SK-N-SH (cell line): ENCODE results near the gene PSMB2. TPM values are rescaled to one million over a fixed set of nuclear protein-coding genes. Genes with fewer than 3 reads are reported as not detected.

Experiments
- CTCF ChIA-PET: fragments of 300-600, 350-600 bp; formaldehyde crosslinking; extraction: SDS; loops from one replicate; lab custom pipeline; 2021; lab: Yijun Ruan, JAX
- POLR2A ChIA-PET: fragments of 350-600 bp; sonication (Branson Sonifier 250); formaldehyde crosslinking; extraction: SDS; loops from one replicate; lab custom pipeline; 2020; ENCODE audit warnings: antibody characterized with exemption, inconsistent platforms; lab: Yijun Ruan, JAX
- DNase-seq: peaks from one replicate; pipeline ENCODE4 v3.0.0; 2012
- H2AFZ ChIP-seq: fragments of 200-600 bp; sonication (generic); 2 replicates; pipeline ENCODE4 v1.8.1; 2016; ENCODE audit warnings: antibody characterized with exemption, mild to moderate bottlenecking, low read depth
- H3F3A ChIP-seq: fragments of 200-600 bp; sonication (generic); replicated peaks from 2 replicates; pipeline ENCODE3; 2016; ENCODE audit warnings: antibody characterized with exemption, mild to moderate bottlenecking; ENCODE audit not compliant: insufficient read depth
- H3K27ac ChIP-seq, 2 experiments: fragments of 200-500 bp in 1 of 2; fragments of 200-600 bp in 1 of 2; sonication (Bioruptor generic) in 1 of 2; sonication (generic), shearing (Covaris generic) in 1 of 2; 2 replicates each; pipeline versions ENCODE4 v1.5.1 to v1.6.1; 2014 to 2016; ENCODE audit warnings: low read depth in 2 of 2, inconsistent platforms in 1 of 2, low read length in 1 of 2, mild to moderate bottlenecking in 1 of 2, mixed read lengths in 1 of 2
- H3K27me3 ChIP-seq: fragments of 200-600 bp; sonication (generic), shearing (Covaris generic); 2 replicates; pipeline ENCODE4 v1.6.1; 2016; ENCODE audit warnings: mixed run types; ENCODE audit not compliant: insufficient read depth
- H3K36me3 ChIP-seq, 2 experiments: fragments of 200-500 bp in 1 of 2; fragments of 200-600 bp in 1 of 2; sonication (Bioruptor generic) in 1 of 2; sonication (generic) in 1 of 2; replicated peaks in 1 of 2; 2 replicates each; pipeline versions ENCODE3 to v1.5.1; 2014 to 2016; ENCODE audit warnings: low read length in 1 of 2, mild to moderate bottlenecking in 1 of 2; ENCODE audit not compliant: insufficient read depth in 2 of 2, control insufficient read depth in 1 of 2
- H3K4me1 ChIP-seq, 2 experiments: fragments of 200-500 bp in 1 of 2; fragments of 200-600 bp in 1 of 2; sonication (Bioruptor generic) in 1 of 2; sonication (generic), shearing (Covaris generic) in 1 of 2; 2 replicates each; pipeline versions ENCODE4 v1.5.1 to v1.6.1; 2014 to 2016; ENCODE audit warnings: low read depth in 1 of 2, low read length in 1 of 2, mixed run types in 1 of 2; ENCODE audit not compliant: insufficient read depth in 2 of 2, control insufficient read depth in 1 of 2
- H3K4me2 ChIP-seq: fragments of 200-600 bp; sonication (generic), shearing (Covaris generic); 2 replicates; pipeline ENCODE4 v1.6.1; 2017; ENCODE audit warnings: mixed run types
- H3K4me3 ChIP-seq, 2 experiments: fragments of 200-500 bp in 1 of 2; fragments of 200-600 bp in 1 of 2; sonication (Bioruptor generic) in 1 of 2; sonication (generic), shearing (Covaris generic) in 1 of 2; 2 replicates each; pipeline versions ENCODE4 v1.5.1 to v1.8.1; 2014 to 2016; ENCODE audit warnings: low read depth in 2 of 2, inconsistent platforms in 1 of 2, low read length in 1 of 2, mild to moderate bottlenecking in 1 of 2, mixed read lengths in 1 of 2, moderate library complexity in 1 of 2
- H3K79me2 ChIP-seq: fragments of 200-600 bp; sonication (generic); 2 replicates; pipeline ENCODE4 v1.8.1; 2017; ENCODE audit warnings: mild to moderate bottlenecking; ENCODE audit not compliant: insufficient read depth
- H3K9ac ChIP-seq: fragments of 200-600 bp; sonication (generic); 2 replicates; pipeline ENCODE4 v1.6.1; 2017; ENCODE audit warnings: mixed run types
- H3K9me2 ChIP-seq: fragments of 200-600 bp; sonication (generic); 2 replicates; pipeline ENCODE4 v1.6.1; 2017; ENCODE audit warnings: mixed run types
- H3K9me3 ChIP-seq: fragments of 200-600 bp; sonication (generic); 2 replicates; pipeline ENCODE4 v1.6.1; 2017; ENCODE audit warnings: mixed run types, mild to moderate bottlenecking, moderate library complexity
- H4K20me1 ChIP-seq: fragments of 200-600 bp; sonication (generic); 2 replicates; pipeline ENCODE4 v1.6.1; 2017; ENCODE audit warnings: mild to moderate bottlenecking, mixed run types; ENCODE audit not compliant: insufficient read depth
- FOSL2 ChIP-seq: IDR thresholded peaks from 2 replicates; pipeline ENCODE4 v1.4.0; 2012; ENCODE audit warnings: low read depth, mild to moderate bottlenecking, moderate library complexity, borderline replicate concordance
- GABPA ChIP-seq: IDR thresholded peaks from 2 replicates; pipeline ENCODE4 v1.4.0; 2012; ENCODE audit warnings: low read depth, mild to moderate bottlenecking
- GATA2 ChIP-seq: sonication (generic); formaldehyde crosslinking; IDR thresholded peaks from 2 replicates; pipeline ENCODE4 v1.5.0; 2020; ENCODE audit warnings: mild to moderate bottlenecking, missing genetic modification reagents
- IRF3 ChIP-seq: fragments of 150-350 bp; IDR thresholded peaks from 2 replicates; pipeline ENCODE4 v1.6.1; 2016; ENCODE audit warnings: mild to moderate bottlenecking, low read depth, low read length
- JUND ChIP-seq: IDR thresholded peaks from 2 replicates; pipeline ENCODE4 v1.4.0; 2012
- NRF1 ChIP-seq: IDR thresholded peaks from 2 replicates; pipeline ENCODE4 v1.6.1; 2012; ENCODE audit warnings: low read depth, mild to moderate bottlenecking, low read length
- REST ChIP-seq: IDR thresholded peaks from 2 replicates; pipeline ENCODE4 v1.6.1; 2012; ENCODE audit warnings: mild to moderate bottlenecking, low read depth, low read length, moderate library complexity
- RXRA ChIP-seq: IDR thresholded peaks from 2 replicates; pipeline ENCODE4 v1.4.0; 2012; ENCODE audit warnings: low read depth, mild to moderate bottlenecking, borderline replicate concordance
- SMC3 ChIP-seq: IDR thresholded peaks from 2 replicates; pipeline ENCODE4 v1.6.1; 2012; ENCODE audit warnings: low read depth, low read length, improper control_type of control experiment
- TAF1 ChIP-seq: IDR thresholded peaks from 2 replicates; pipeline ENCODE4 v1.6.1; 2012; ENCODE audit warnings: low read depth, mild to moderate bottlenecking, low read length, moderate library complexity, borderline replicate concordance
- TEAD4 ChIP-seq: IDR thresholded peaks from 2 replicates; pipeline ENCODE4 v1.4.0; 2012; ENCODE audit warnings: mild to moderate bottlenecking, borderline replicate concordance; ENCODE audit not compliant: insufficient read depth
- USF2 ChIP-seq: fragments of 150-350 bp; IDR thresholded peaks from 2 replicates; pipeline ENCODE4 v1.6.1; 2017; ENCODE audit warnings: antibody characterized with exemption, low read length, low read depth, borderline replicate concordance
- ZBTB33 ChIP-seq: IDR thresholded peaks from 2 replicates; pipeline ENCODE4 v1.4.0; 2012; ENCODE audit warnings: low read depth, borderline replicate concordance
- WGBS: methylation state at CpG from one replicate; pipeline ENCODE4 v1.1.6; 2017; ENCODE audit warnings: low lambda C conversion rate; 5-methylcytosine and 5-hydroxymethylcytosine counted together
- polyA plus RNA-seq, 3 experiments: library from polyadenylated mRNA; depleted of rRNA; stranded (reverse); fragments of >200 nt; gene quantifications; 2 replicates each; pipeline ENCODE4 v1.2.3, GENCODE V29; 2012

Gene PSMB2
- polyA plus RNA-seq, 1 of the 3 experiments (the other 2 are of a cell fraction) = 83.5 TPM

- no peak for TF ChIP-seq ZBTB33
- no peak for TF ChIP-seq RXRA
- TF ChIP-seq IRF3 = no peak
Measured at GRCh38 chr1:35563166-35563565, 78.2 kb downstream of the PSMB2 start (continued).

- POLR2A ChIA-PET = interaction anchor here (1.3 kb wide), 1 partner anchor 110 kb away, joined by 6 read pairs; no protein-coding TSS in a partner anchor
- no peak for TF ChIP-seq TEAD4
- 97% methylated on average over 10 of the region's 15 CpGs for WGBS
- Histone ChIP-seq H3K27me3 (no peaks in the 10 kb centered on the region), H3K79me2 (peaks cover 10% of the 10 kb centered on the region; the same call in 1 of the 2 replicates), H2AFZ (no peak overlapping the region), H3K9me2 (no peaks in the 10 kb centered on the region), H3K4me3 (no peak overlapping the region), H3K36me3 (peaks cover 0 to 50% of the 10 kb centered on the region in 2 experiments), H3K4me2 (no peak overlapping the region), H3K9me3 (no peaks in the 10 kb centered on the region), H3K9ac (no peak overlapping the region), H3K4me1 (peaks cover 4 to 13% of the 10 kb centered on the region in 2 experiments; a peak in 1 of 4 replicates), H3F3A (peaks cover 4% of the 10 kb centered on the region), H3K27ac (no peak overlapping the region), H4K20me1 (no peaks in the 10 kb centered on the region)
- no peak for DNase-seq
- CTCF ChIA-PET = interaction anchor here (0.6 to 8.2 kb wide), 5 partner anchors 10 to 164 kb away, joined by 3 to 81 read pairs (median 4); no protein-coding TSS in a partner anchor
Measured at GRCh38 chr1:35561972-35562680, 79.2 kb downstream of the PSMB2 start.

DNA sequence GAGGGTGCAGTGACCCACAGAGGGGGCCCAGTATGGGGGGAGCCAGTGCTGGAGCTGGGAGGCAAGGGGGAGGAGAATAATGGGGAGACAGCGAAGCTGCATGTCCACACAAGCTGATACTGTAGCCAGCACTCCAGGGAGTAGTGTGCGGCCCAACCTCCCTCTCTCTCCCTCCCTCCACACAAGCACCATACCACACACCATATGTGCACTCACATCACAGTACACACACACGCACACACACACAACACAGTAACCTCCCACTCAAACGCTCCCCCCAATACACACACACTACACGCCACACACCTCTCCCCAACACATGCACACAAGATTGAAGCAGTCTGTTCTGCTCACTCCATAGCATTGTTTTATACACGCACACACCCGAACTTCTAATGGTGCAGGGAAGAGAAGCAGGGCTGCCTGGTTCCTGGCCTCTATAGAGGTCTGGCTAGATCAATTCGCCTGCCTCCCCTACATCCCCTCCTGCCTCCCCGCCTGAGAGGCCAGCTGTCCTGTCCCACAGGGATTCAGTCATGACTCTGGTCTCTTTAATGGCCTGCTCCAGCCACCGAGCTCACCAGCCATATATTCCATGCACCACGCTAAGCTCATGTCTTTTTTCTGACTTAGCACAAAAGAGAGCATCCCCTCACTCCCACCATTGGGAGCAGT, 79.9 kb downstream of the PSMB2 start:
- H3K9ac ChIP-seq = no peak overlapping the region
- H3K36me3 ChIP-seq = peaks cover 0 to 45% of the 10 kb centered on the region in 2 experiments
- TF ChIP-seq USF2 (no peak), SMC3 (no peak), IRF3 (no peak), GATA2 (CRISPR knock-in tag) (no peak), REST (no peak), JUND (no peak), NRF1 (no peak), GABPA (no peak), FOSL2 (no peak), TAF1 (no peak)

More for the DNA sequence above, 79.9 kb downstream of the PSMB2 start:
- Histone ChIP-seq H3K9me3 (no peaks in the 10 kb centered on the region), H3K9me2 (no peaks in the 10 kb centered on the region), H2AFZ (no peak overlapping the region), H3K4me2 (no peak overlapping the region), H3K4me3 (no peak overlapping the region), H3F3A (peaks cover 4% of the 10 kb centered on the region), H3K79me2 (peaks cover 16% of the 10 kb centered on the region), H4K20me1 (no peaks in the 10 kb centered on the region), H3K27me3 (no peaks in the 10 kb centered on the region), H3K4me1 (peaks cover 4 to 13% of the 10 kb centered on the region in 2 experiments; a peak in 2 of 4 replicates), H3K27ac (no peak overlapping the region)
- whole genome bisulfite sequencing = 94% methylated on average over 11 of the region's 11 CpGs
- CTCF ChIA-PET = interaction anchor here (0.6 to 8.2 kb wide), 5 partner anchors 7 to 165 kb away, joined by 3 to 81 read pairs (median 17); no protein-coding TSS in a partner anchor
- POLR2A ChIA-PET = interaction anchor here (1.3 kb wide), 1 partner anchor 110 kb away, joined by 6 read pairs; no protein-coding TSS in a partner anchor
- DNase-seq = peak; percentile 7
